GM12891 (cell line): Measurements from ENCODE around the gene EPRS1.

Experiments
- POLR2A ChIP-seq: IDR thresholded peaks from 2 replicates; pipeline ENCODE4 v1.6.1; 2011; ENCODE audit warnings: low read depth, low read length, control low read depth
- POLR2AphosphoS5 ChIP-seq: IDR thresholded peaks from 2 replicates; pipeline ENCODE4 v1.6.1; 2011; ENCODE audit warnings: low read depth, low read length, control low read depth
- TAF1 ChIP-seq: IDR thresholded peaks from 2 replicates; pipeline ENCODE4 v1.6.1; 2011; ENCODE audit warnings: low read depth, low read length, control low read depth

GRCh38 chr1:220056374-220056773, 10.1 kb upstream of the EPRS1 start:
- TF ChIP-seq TAF1 = no peak
- no peak for TF ChIP-seq POLR2AphosphoS5
- no peak for TF ChIP-seq POLR2A
